GM12874 (cell line): ENCODE data around the gene ZFP36L1.

Experiments
- CTCF ChIP-seq: IDR thresholded peaks from 2 replicates; pipeline ENCODE4 v1.5.1; 2011; ENCODE audit warnings: low read depth, mild to moderate bottlenecking, control low read depth, low read length, moderate library complexity; ENCODE audit not compliant: insufficient read depth

Gene ZFP36L1

GRCh38 chr14:68814539-68815297 is 21.9 kb upstream of the ZFP36L1 start:
- TF ChIP-seq CTCF, result no peak

- no peak for TF ChIP-seq CTCF
Measured at GRCh38 chr14:68814238-68814538, 21.3 kb upstream of the ZFP36L1 start.

GRCh38 chr14:68813318-68813838 is 20.5 kb upstream of the ZFP36L1 start:
- TF ChIP-seq CTCF, result no peak

- no peak for TF ChIP-seq CTCF
Measured at GRCh38 chr14:68811171-68811570, 18.3 kb upstream of the ZFP36L1 start.

GRCh38 chr14:68810173-68811153 is 17.6 kb upstream of the ZFP36L1 start:
- TF ChIP-seq CTCF, result no peak

- no peak for TF ChIP-seq CTCF
Measured at GRCh38 chr14:68809524-68809923, 16.7 kb upstream of the ZFP36L1 start.
